HCT116 (cell line): ENCODE data around the gene DPYSL4. TPM values are rescaled to one million over a fixed set of nuclear protein-coding genes. Genes with fewer than 3 reads are reported as not detected.

Source experiments
- ATAC-seq: fragments of 200-7000 bp; cut with Tn5 transposase; 2 replicates; pipeline ENCODE4 v1.9.1; 2020; ENCODE audit warnings: mild to moderate bottlenecking, moderate library complexity
- BruUV-seq: library from RNA; stranded (reverse); fragments of 400-500 nt; replicated peaks from 2 replicates; lab custom pipeline; 2021; lab: Mats Ljungman, UMichigan
- CTCF ChIA-PET: fragments of 300-600 bp; sonication (Branson Sonifier 250); formaldehyde crosslinking; loops from one replicate; lab custom pipeline; 2021; ENCODE audit warnings: antibody characterized with exemption; lab: Charles Lee
- POLR2A ChIA-PET: fragments of 300-600, 350-600 bp; sonication (Branson Sonifier 250); formaldehyde crosslinking; loops from one replicate; lab custom pipeline; 2021; ENCODE audit warnings: antibody characterized with exemption; lab: Charles Lee
- RAD21 ChIA-PET, 2 experiments: fragments of 300-600 bp; sonication (Branson Sonifier 250); formaldehyde crosslinking; loops; one replicate each; lab custom pipeline; 2023; ENCODE audit warnings: low total read pairs in 2 of 2; ENCODE audit not compliant: uncharacterized antibody in 2 of 2, unreplicated experiment in 2 of 2, low non-redundant PET in 1 of 2; lab: Charles Lee
- DNase-seq: peaks from one replicate; pipeline ENCODE4 v3.0.0-alpha.2; 2010; ENCODE audit warnings: low read depth, low spot score
- H2AFZ ChIP-seq: fragments of 200-600 bp; shearing (Covaris generic), sonication (generic); 2 replicates; pipeline ENCODE4 v1.6.1; 2017; ENCODE audit warnings: low read depth, mixed run types, mixed read lengths, antibody characterized with exemption, low read length; ENCODE audit not compliant: poor library complexity, severe bottlenecking
- H3K27ac ChIP-seq: 2 replicates; pipeline ENCODE4 v1.5.1; 2012; ENCODE audit warnings: low read depth, low read length
- H3K27me3 ChIP-seq: fragments of 200-600 bp; sonication (generic); 2 replicates; pipeline ENCODE4 v1.6.1; 2016; ENCODE audit warnings: mixed run types, low read length, mixed read lengths; ENCODE audit not compliant: insufficient read depth
- H3K36me3 ChIP-seq, 2 experiments: fragments of 200-500 bp in 1 of 2; fragments of 200-600 bp in 1 of 2; sonication (Bioruptor generic) in 1 of 2; sonication (generic) in 1 of 2; 2 replicates each; pipeline versions ENCODE4 v1.5.1 to v1.6.1; 2014 to 2016; ENCODE audit warnings: low read length in 2 of 2, inconsistent platforms in 1 of 2, mixed read lengths in 1 of 2, mixed run types in 1 of 2; ENCODE audit not compliant: insufficient read depth in 2 of 2, control insufficient read depth in 1 of 2
- H3K4me1 ChIP-seq, 2 experiments: fragments of 200-600 bp in 1 of 2; sonication (generic) in 1 of 2; 2 replicates each; pipeline versions ENCODE4 v1.5.1 to v1.6.1; 2012 to 2017; ENCODE audit warnings: low read length in 2 of 2, inconsistent platforms in 1 of 2, mild to moderate bottlenecking in 1 of 2, mixed read lengths in 1 of 2, mixed run types in 1 of 2, moderate library complexity in 1 of 2; ENCODE audit not compliant: insufficient read depth in 2 of 2, control insufficient read depth in 1 of 2
- H3K4me2 ChIP-seq: fragments of 200-600 bp; sonication (generic); 2 replicates; pipeline ENCODE4 v1.6.1; 2017; ENCODE audit warnings: mixed run types, low read length, mixed read lengths
- H3K4me3 ChIP-seq, 2 experiments: fragments of 200-600 bp in 1 of 2; sonication (generic) in 1 of 2; replicated peaks in 1 of 2; 2 replicates each; pipeline ENCODE4 v1.5.1; 2011 to 2016; ENCODE audit warnings: low read length in 2 of 2, control low read depth in 1 of 2, low read depth in 1 of 2, mild to moderate bottlenecking in 1 of 2, mixed read lengths in 1 of 2, mixed run types in 1 of 2
- H3K79me2 ChIP-seq: fragments of 200-600 bp; sonication (generic); 2 replicates; pipeline ENCODE4 v1.6.1; 2017; ENCODE audit warnings: mild to moderate bottlenecking, mixed run types, low read length, moderate library complexity, mixed read lengths; ENCODE audit not compliant: insufficient read depth
- H3K9ac ChIP-seq: fragments of 200-600 bp; sonication (generic); 2 replicates; pipeline ENCODE4 v1.6.1; 2016; ENCODE audit warnings: low read length, mixed read lengths
- H3K9me2 ChIP-seq: fragments of 200-600 bp; sonication (generic), shearing (Covaris generic); 2 replicates; pipeline ENCODE4 v1.6.1; 2017; ENCODE audit warnings: mixed run types, mild to moderate bottlenecking, moderate library complexity; ENCODE audit not compliant: insufficient read depth
- H3K9me3 ChIP-seq, 2 experiments: fragments of 200-500 bp in 1 of 2; fragments of 200-600 bp in 1 of 2; sonication (Bioruptor generic) in 1 of 2; sonication (generic) in 1 of 2; 2 replicates each; pipeline ENCODE4 v1.6.1; 2014 to 2017; ENCODE audit warnings: low read length in 2 of 2, mixed read lengths in 2 of 2, inconsistent platforms in 1 of 2, low read depth in 1 of 2, mild to moderate bottlenecking in 1 of 2, mixed run types in 1 of 2, moderate library complexity in 1 of 2; ENCODE audit not compliant: control insufficient read depth in 1 of 2, insufficient read depth in 1 of 2
- H4K20me1 ChIP-seq: fragments of 200-600 bp; sonication (generic), shearing (Covaris generic); 2 replicates; pipeline ENCODE4 v1.6.1; 2017; ENCODE audit warnings: mixed run types, mild to moderate bottlenecking, moderate library complexity; ENCODE audit not compliant: insufficient read depth
- ATF3 ChIP-seq: IDR thresholded peaks from 2 replicates; pipeline ENCODE4 v1.6.1; 2012
- CTCF ChIP-seq, 3 experiments: fragments of 200-600 bp in 1 of 3; sonication (generic) in 1 of 3; IDR thresholded peaks in 2 of 3; conservative IDR thresholded peaks in 1 of 3; 2 replicates each; pipeline ENCODE4 v1.5.1; 2012 to 2017; ENCODE audit warnings: low read depth in 2 of 3, low read length in 2 of 3, antibody characterized with exemption in 1 of 3, borderline replicate concordance in 1 of 3, control low read depth in 1 of 3, mild to moderate bottlenecking in 1 of 3, mixed read lengths in 1 of 3, mixed run types in 1 of 3, moderate library complexity in 1 of 3; ENCODE audit not compliant: insufficient read depth in 1 of 3
- EGR1 ChIP-seq: IDR thresholded peaks from 2 replicates; pipeline ENCODE4 v1.6.1; 2012; ENCODE audit warnings: low read depth
- ELF1 ChIP-seq: IDR thresholded peaks from 2 replicates; pipeline ENCODE4 v1.6.1; 2012; ENCODE audit warnings: low read depth, borderline replicate concordance
- JUND ChIP-seq: IDR thresholded peaks from 2 replicates; pipeline ENCODE4 v1.6.1; 2012
- POLR2A ChIP-seq: IDR thresholded peaks from 2 replicates; pipeline ENCODE4 v1.7.0; 2011; ENCODE audit warnings: borderline replicate concordance; ENCODE audit not compliant: insufficient read depth, insufficient read length; ENCODE audit errors: extremely low read depth
- POLR2AphosphoS5 ChIP-seq: IDR thresholded peaks from 2 replicates; pipeline ENCODE4 v1.6.1; 2011; ENCODE audit warnings: mild to moderate bottlenecking, low read depth, low read length, moderate library complexity
- RAD21 ChIP-seq: IDR thresholded peaks from 2 replicates; pipeline ENCODE4 v1.6.1; 2012; ENCODE audit warnings: low read depth, mild to moderate bottlenecking
- REST ChIP-seq: IDR thresholded peaks from 2 replicates; pipeline ENCODE4 v1.6.1; 2012; ENCODE audit warnings: low read depth
- SRF ChIP-seq: IDR thresholded peaks from 2 replicates; pipeline ENCODE4 v1.6.1; 2012; ENCODE audit warnings: low read depth
- ZBTB33 ChIP-seq: IDR thresholded peaks from 2 replicates; pipeline ENCODE4 v1.6.1; 2011; ENCODE audit warnings: mild to moderate bottlenecking, low read length, moderate library complexity; ENCODE audit not compliant: insufficient replicate concordance; ENCODE audit errors: extremely low read depth
- ZNF274 ChIP-seq: fragments of 200-500 bp; sonication (Bioruptor generic); IDR thresholded peaks from 2 replicates; pipeline ENCODE4 v1.6.1; 2014; ENCODE audit warnings: mild to moderate bottlenecking, low read depth, low read length, inconsistent platforms
- intact Hi-C: fragments of 100-400 bp; cut with micrococcal nuclease; formaldehyde crosslinking; loops from 2 replicates; pipeline ENCODE4 v1.10.0; 2022
- total RNA-seq: library from RNA; stranded (reverse); gene quantifications from one replicate; pipeline ENCODE4 v1.2.1, GENCODE V29; 2021; ENCODE audit not compliant: unreplicated experiment

The DPYSL4 gene
- total RNA-seq, 1 experiment from 2014 or later = 5.4 TPM

GRCh38 chr10:132203256-132204077 lies 16.7 kb downstream of the DPYSL4 start:
- Histone ChIP-seq H3K4me1 (no peaks in the 10 kb centered on the region), H3K9me3 (no peaks in the 10 kb centered on the region), H3K27me3 (no peaks in the 10 kb centered on the region), H3K27ac (no peak overlapping the region), H2AFZ (no peak overlapping the region), H3K79me2 (no peaks in the 10 kb centered on the region), H4K20me1 (no peaks in the 10 kb centered on the region), H3K4me3 (no peak overlapping the region), H3K36me3 (no peaks in the 10 kb centered on the region), H3K9ac (no peak overlapping the region), H3K4me2 (no peak overlapping the region), H3K9me2 (no peaks in the 10 kb centered on the region)
- BruUV-seq = no TSS peak
- TF ChIP-seq CTCF (IDR thresholded peaks at IDR 0.05 in 2 of 3, conservative IDR thresholded peaks at IDR 0.05 in 1 of 3; ENCODE audit: borderline replicate concordance in 1 of 3, insufficient read depth in 1 of 3, low read depth in 2 of 3, low read length in 2 of 3) = no peak
- TF ChIP-seq ZNF274 = no peak
- no peak for TF ChIP-seq REST
- TF ChIP-seq POLR2A = no peak
- no peak for TF ChIP-seq JUND
- no peak for TF ChIP-seq EGR1
- TF ChIP-seq ZBTB33 = no peak
- TF ChIP-seq ELF1 = no peak
- TF ChIP-seq SRF = no peak
- TF ChIP-seq ATF3 = no peak
- no peak for TF ChIP-seq POLR2AphosphoS5
- no peak for TF ChIP-seq RAD21
- intact Hi-C loops = no loop called here
- RAD21 ChIA-PET = no interaction called here
- POLR2A ChIA-PET = no interaction called here
- ATAC-seq (no peak), DNase-seq (no peak)
- CTCF ChIA-PET = no interaction called here
